H9 (cell line): ENCODE measurements around the gene P3H2. TPM values are rescaled to one million over a fixed set of nuclear protein-coding genes. Genes with fewer than 3 reads are reported as not detected.

Source experiments
- DNase-seq: peaks from one replicate; pipeline ENCODE4 v3.0.0-alpha.2; 2017
- H2AFZ ChIP-seq: one replicate; pipeline ENCODE4 v1.6.1; 2013; ENCODE audit warnings: mild to moderate bottlenecking, low read length, control low read depth, moderate library complexity
- H2AK5ac ChIP-seq: 2 replicates; pipeline ENCODE4 v1.6.1; 2013; ENCODE audit warnings: low read length, control low read depth, mixed read lengths; ENCODE audit not compliant: insufficient read length
- H2BK120ac ChIP-seq: one replicate; pipeline ENCODE4 v1.6.1; 2013; ENCODE audit warnings: low read depth, mild to moderate bottlenecking, low read length, control low read depth, inconsistent platforms; ENCODE audit not compliant: poor library complexity, severe bottlenecking
- H2BK12ac ChIP-seq: 2 replicates; pipeline ENCODE4 v1.6.1; 2013; ENCODE audit warnings: low read length, control low read depth, mixed read lengths, low read depth; ENCODE audit not compliant: insufficient read length
- H2BK15ac ChIP-seq: 2 replicates; pipeline ENCODE4 v1.6.1; 2013; ENCODE audit warnings: low read depth, low read length, control low read depth
- H2BK20ac ChIP-seq: one replicate; pipeline ENCODE4 v1.6.1; 2013; ENCODE audit warnings: low read depth, mild to moderate bottlenecking, low read length, control low read depth, inconsistent platforms; ENCODE audit not compliant: poor library complexity, severe bottlenecking
- H2BK5ac ChIP-seq: 2 replicates; pipeline ENCODE4 v1.6.1; 2013; ENCODE audit warnings: low read length, control low read depth, mixed read lengths; ENCODE audit not compliant: insufficient read length
- H3K14ac ChIP-seq: 2 replicates; pipeline ENCODE4 v1.6.1; 2013; ENCODE audit warnings: low read length, control low read depth; ENCODE audit not compliant: insufficient read depth
- H3K18ac ChIP-seq: 2 replicates; pipeline ENCODE4 v1.6.1; 2013; ENCODE audit warnings: low read depth, mild to moderate bottlenecking, mixed read lengths, low read length, control low read depth; ENCODE audit not compliant: insufficient read length
- H3K23ac ChIP-seq: 2 replicates; pipeline ENCODE4 v1.6.1; 2013; ENCODE audit warnings: low read length, control low read depth, mixed read lengths, low read depth; ENCODE audit not compliant: insufficient read length
- H3K23me2 ChIP-seq: 2 replicates; pipeline ENCODE4 v1.6.1; 2013; ENCODE audit warnings: low read depth, mild to moderate bottlenecking, mixed read lengths, low read length, control low read depth; ENCODE audit not compliant: insufficient read length, poor library complexity, severe bottlenecking
- H3K27ac ChIP-seq: 2 replicates; pipeline ENCODE4 v1.5.1; 2013; ENCODE audit warnings: low read length, control low read depth, mixed read lengths, low read depth; ENCODE audit not compliant: insufficient read length
- H3K27me3 ChIP-seq: 2 replicates; pipeline ENCODE4 v1.6.1; 2013; ENCODE audit warnings: low read length, control low read depth, inconsistent platforms; ENCODE audit not compliant: insufficient read depth
- H3K4ac ChIP-seq: 2 replicates; pipeline ENCODE4 v1.6.1; 2013; ENCODE audit warnings: low read depth, mild to moderate bottlenecking, control low read depth, inconsistent platforms, low read length, moderate library complexity
- H3K4me1 ChIP-seq: 2 replicates; pipeline ENCODE4 v1.6.1; 2013; ENCODE audit warnings: low read length, control low read depth, inconsistent platforms; ENCODE audit not compliant: insufficient read depth
- H3K4me2 ChIP-seq: 2 replicates; pipeline ENCODE4 v1.6.1; 2013; ENCODE audit warnings: low read length, control low read depth, mixed read lengths; ENCODE audit not compliant: insufficient read length, insufficient read depth
- H3K56ac ChIP-seq: 2 replicates; pipeline ENCODE4 v1.6.1; 2013; ENCODE audit warnings: low read depth, mild to moderate bottlenecking, mixed read lengths, low read length, control low read depth; ENCODE audit not compliant: insufficient read length
- H3K79me1 ChIP-seq: 2 replicates; pipeline ENCODE4 v1.6.1; 2013; ENCODE audit warnings: low read depth, mild to moderate bottlenecking, moderate library complexity, low read length, control low read depth, inconsistent platforms; ENCODE audit not compliant: insufficient read depth, poor library complexity, severe bottlenecking
- H3K79me2 ChIP-seq: 2 replicates; pipeline ENCODE4 v1.6.1; 2013; ENCODE audit warnings: low read length, control low read depth, inconsistent platforms; ENCODE audit not compliant: insufficient read depth
- H3K9ac ChIP-seq: 2 replicates; pipeline ENCODE4 v1.6.1; 2013; ENCODE audit warnings: low read length, control low read depth, mixed read lengths; ENCODE audit not compliant: insufficient read length; ENCODE audit errors: extremely low read depth
- H3K9me3 ChIP-seq: one replicate; pipeline ENCODE4 v1.6.1; 2013; ENCODE audit warnings: low read depth, low read length, inconsistent platforms; ENCODE audit not compliant: control insufficient read depth
- H3T11ph ChIP-seq: one replicate; pipeline ENCODE4 v1.6.1; 2013; ENCODE audit warnings: mild to moderate bottlenecking, low read length, control low read depth, inconsistent platforms
- H4K20me1 ChIP-seq: one replicate; pipeline ENCODE4 v1.6.1; 2013; ENCODE audit not compliant: control insufficient read depth, insufficient read length, insufficient read depth
- H4K5ac ChIP-seq: 2 replicates; pipeline ENCODE4 v1.6.1; 2013; ENCODE audit warnings: low read depth, mild to moderate bottlenecking, mixed read lengths, low read length, control low read depth; ENCODE audit not compliant: insufficient read length
- H4K8ac ChIP-seq: replicated peaks from 2 replicates; pipeline ENCODE4 v1.6.1; 2013; ENCODE audit warnings: low read length, control low read depth, mixed read lengths, low read depth; ENCODE audit not compliant: insufficient read length
- H4K91ac ChIP-seq: 2 replicates; pipeline ENCODE4 v1.6.1; 2013; ENCODE audit warnings: low read depth, mild to moderate bottlenecking, moderate library complexity, mixed read lengths, low read length, control low read depth; ENCODE audit not compliant: insufficient read length
- H3K27ac Mint-ChIP-seq, 3 experiments: 2 replicates in 2 of 3; 3 replicates in 1 of 3; pipeline ENCODE4 v1.8.0; 2020 to 2021; ENCODE audit warnings: mixed read lengths in 3 of 3, mild to moderate bottlenecking in 1 of 3, moderate library complexity in 1 of 3
- H3K27me3 Mint-ChIP-seq: 2 replicates; pipeline ENCODE4 v1.8.0; 2021; ENCODE audit warnings: low read depth, mild to moderate bottlenecking, moderate library complexity, mixed read lengths
- H3K36me3 Mint-ChIP-seq, 3 experiments: 2 replicates in 2 of 3; 3 replicates in 1 of 3; pipeline ENCODE4 v1.8.0; 2020 to 2021; ENCODE audit warnings: low read depth in 3 of 3, mixed read lengths in 3 of 3; ENCODE audit not compliant: insufficient read depth in 1 of 3
- H3K4me1 Mint-ChIP-seq, 2 experiments: 2 replicates each; pipeline ENCODE4 v1.8.0; 2020; ENCODE audit warnings: mixed read lengths in 2 of 2
- H3K4me3 Mint-ChIP-seq, 2 experiments: 2 replicates in 1 of 2; 3 replicates in 1 of 2; pipeline ENCODE4 v1.8.0; 2020 to 2021; ENCODE audit warnings: mild to moderate bottlenecking in 2 of 2, mixed read lengths in 2 of 2, moderate library complexity in 1 of 2
- H3K9me3 Mint-ChIP-seq, 2 experiments: 2 replicates in 1 of 2; 3 replicates in 1 of 2; pipeline ENCODE4 v1.8.0; 2020; ENCODE audit warnings: mild to moderate bottlenecking in 2 of 2, mixed read lengths in 2 of 2, moderate library complexity in 1 of 2
- CTCF ChIP-seq: fragments of 200-600 bp; sonication (generic); conservative IDR thresholded peaks from 3 replicates; pipeline ENCODE4 v1.8.0; 2021; ENCODE audit warnings: antibody characterized with exemption, mild to moderate bottlenecking
- whole genome bisulfite sequencing: extraction: QIAGEN DNeasy Blood & Tissue Kit; methylation state at CpG from one replicate; pipeline ENCODE4 v1.1.7; 2013; ENCODE audit warnings: missing lambda C conversion rate, low lambda C conversion rate, mixed read lengths; ENCODE audit not compliant: insufficient read length; ENCODE audit errors: extremely low coverage; 5-methylcytosine and 5-hydroxymethylcytosine counted together
- total RNA-seq: library from RNA; stranded (reverse); gene quantifications from 2 replicates; pipeline ENCODE4 v1.2.1, GENCODE V29; 2021

P3H2 gene
- total RNA-seq, 1 experiment from 2014 or later = 41.5 TPM

GRCh38 chr3:189974359-189974758, 146.3 kb downstream of the P3H2 start:
- H2AK5ac ChIP-seq = no peak overlapping the region

More at GRCh38 chr3:189974359-189974758, 146.3 kb downstream of the P3H2 start:
- no CpG with 5 or more reads among the region's 12 CpGs for WGBS
- Histone ChIP-seq H3K4ac (no peak overlapping the region), H3K9me3 (no peaks in the 10 kb centered on the region), H2BK12ac (no peak overlapping the region), H3K23me2 (no peaks in the 10 kb centered on the region), H3T11ph (no peak overlapping the region), H2BK15ac (no peak overlapping the region; the same call in 1 of the 2 replicates), H3K79me1 (no peaks in the 10 kb centered on the region), H2BK20ac (no peak overlapping the region), H3K4me2 (no peak overlapping the region), H3K18ac (no peak overlapping the region), H3K14ac (no peak overlapping the region), H3K27me3 (no peaks in the 10 kb centered on the region), H4K91ac (no peak overlapping the region), H4K5ac (no peak overlapping the region), H3K23ac (no peak overlapping the region), H3K27ac (no peak overlapping the region), H4K20me1 (no peaks in the 10 kb centered on the region), H3K9ac (no peak overlapping the region), H3K79me2 (peaks cover 1% of the 10 kb centered on the region; the same call in 1 of the 2 replicates), H3K4me1 (no peaks in the 10 kb centered on the region), H2BK120ac (no peak overlapping the region), H3K56ac (no peak overlapping the region), H2AFZ (no peak overlapping the region), H2BK5ac (no peak overlapping the region), H4K8ac (no peak overlapping the region)
- no peak for TF ChIP-seq CTCF
- H3K9me3 Mint-ChIP-seq = peaks cover 4 to 5% of the 10 kb centered on the region in 2 experiments; a peak in 3 of 5 replicates
- no peak overlapping the region for H3K4me3 Mint-ChIP-seq
- peaks cover 1% of the 10 kb centered on the region; the same call in 1 of the 2 replicates for H3K27me3 Mint-ChIP-seq
- H3K4me1 Mint-ChIP-seq = peaks cover 0 to 3% of the 10 kb centered on the region in 2 experiments; a peak in 1 of 4 replicates
- H3K36me3 Mint-ChIP-seq = peaks cover 23 to 71% (median 59%) of the 10 kb centered on the region in 3 experiments
- H3K27ac Mint-ChIP-seq = peak overlapping the region in 2 of 3 experiments; percentile 6 to 62; a peak in 3 of 7 replicates
- DNase-seq = no peak
